Subcutaneous abdominal adipose tissue (tissue), 5 donors: Measurements from ENCODE around the gene KCNG2.

Experiments used
- H3K27ac ChIP-seq: one replicate; pipeline ENCODE4 v1.7.0; 2013; ENCODE audit warnings: low read depth, mild to moderate bottlenecking, inconsistent platforms, low read length, moderate library complexity
- H3K27me3 ChIP-seq, 5 donors: one replicate each; pipeline ENCODE4 v1.7.0; 2013; ENCODE audit warnings: low read length in 5 of 5, inconsistent platforms in 1 of 5; ENCODE audit not compliant: control insufficient read depth in 5 of 5, insufficient read depth in 4 of 5
- H3K36me3 ChIP-seq, 5 donors: one replicate each; pipeline ENCODE4 v1.7.0; 2013; ENCODE audit warnings: low read length in 5 of 5; ENCODE audit not compliant: control insufficient read depth in 5 of 5, insufficient read depth in 5 of 5
- H3K4me1 ChIP-seq, 5 donors: one replicate each; pipeline ENCODE4 v1.7.0; 2013; ENCODE audit warnings: low read length in 5 of 5, mild to moderate bottlenecking in 3 of 5, moderate library complexity in 1 of 5; ENCODE audit not compliant: control insufficient read depth in 5 of 5, insufficient read depth in 5 of 5
- H3K4me3 ChIP-seq, 5 donors: one replicate each; pipeline ENCODE4 v1.7.0; 2013; ENCODE audit warnings: low read length in 5 of 5, low read depth in 1 of 5
- H3K9ac ChIP-seq, 5 donors: one replicate each; pipeline ENCODE4 v1.7.0; 2013; ENCODE audit warnings: low read length in 5 of 5, mild to moderate bottlenecking in 4 of 5, moderate library complexity in 3 of 5
- H3K9me3 ChIP-seq, 5 donors: one replicate each; pipeline ENCODE4 v1.7.0; 2013; ENCODE audit warnings: low read length in 5 of 5; ENCODE audit not compliant: control insufficient read depth in 5 of 5
- donor health status: healthy.
- donor health status: healthy.
- donor health status: healthy.
- donor health status: healthy.
- donor health status: healthy.

Gene KCNG2

DNA sequence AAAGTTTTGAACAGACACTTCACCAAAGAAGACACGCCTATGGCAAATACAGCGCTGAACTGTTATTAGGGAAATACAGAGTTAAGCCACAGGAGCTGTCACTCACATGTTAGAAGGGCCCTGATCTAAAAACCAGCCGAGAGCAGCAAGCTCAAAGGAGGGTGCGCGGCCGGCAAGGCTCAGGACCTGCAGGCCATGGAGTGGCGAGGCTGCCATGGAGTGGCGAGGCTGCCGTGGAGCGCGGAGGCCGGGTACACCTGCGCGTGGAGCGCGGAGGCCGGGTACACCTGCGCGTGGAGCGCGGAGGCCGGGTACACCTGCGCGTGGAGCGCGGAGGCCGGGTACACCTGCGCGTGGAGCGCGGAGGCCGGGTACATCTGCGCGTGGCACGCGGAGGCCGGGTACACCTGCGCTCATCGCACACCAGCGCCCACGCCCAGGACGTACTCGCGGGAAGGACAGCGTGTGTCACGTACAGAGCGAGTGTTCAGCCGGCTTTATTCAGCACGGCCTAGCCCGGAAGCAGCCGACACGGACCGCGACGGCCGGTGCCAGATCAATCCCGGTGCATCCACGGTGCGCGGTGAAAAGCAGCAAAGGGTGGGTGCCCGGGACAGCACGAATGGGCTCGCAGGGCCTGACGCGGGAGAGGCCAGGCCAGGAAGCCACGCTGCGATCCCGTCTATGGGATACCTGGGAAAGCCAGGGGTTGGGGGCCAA, 84.9 kb downstream of the KCNG2 start:
- Histone ChIP-seq H3K27ac (no peak overlapping the region), H3K36me3 (no peaks in the 10 kb centered on the region), H3K9ac (no peak overlapping the region), H3K9me3 (peaks cover 0 to 11% (median 2%) of the 10 kb centered on the region in 5 donors), H3K4me3 (no peak overlapping the region), H3K4me1 (peaks cover 0 to 2% (median 0%) of the 10 kb centered on the region in 5 donors), H3K27me3 (peaks cover 0 to 2% (median 0%) of the 10 kb centered on the region in 5 donors)

DNA sequence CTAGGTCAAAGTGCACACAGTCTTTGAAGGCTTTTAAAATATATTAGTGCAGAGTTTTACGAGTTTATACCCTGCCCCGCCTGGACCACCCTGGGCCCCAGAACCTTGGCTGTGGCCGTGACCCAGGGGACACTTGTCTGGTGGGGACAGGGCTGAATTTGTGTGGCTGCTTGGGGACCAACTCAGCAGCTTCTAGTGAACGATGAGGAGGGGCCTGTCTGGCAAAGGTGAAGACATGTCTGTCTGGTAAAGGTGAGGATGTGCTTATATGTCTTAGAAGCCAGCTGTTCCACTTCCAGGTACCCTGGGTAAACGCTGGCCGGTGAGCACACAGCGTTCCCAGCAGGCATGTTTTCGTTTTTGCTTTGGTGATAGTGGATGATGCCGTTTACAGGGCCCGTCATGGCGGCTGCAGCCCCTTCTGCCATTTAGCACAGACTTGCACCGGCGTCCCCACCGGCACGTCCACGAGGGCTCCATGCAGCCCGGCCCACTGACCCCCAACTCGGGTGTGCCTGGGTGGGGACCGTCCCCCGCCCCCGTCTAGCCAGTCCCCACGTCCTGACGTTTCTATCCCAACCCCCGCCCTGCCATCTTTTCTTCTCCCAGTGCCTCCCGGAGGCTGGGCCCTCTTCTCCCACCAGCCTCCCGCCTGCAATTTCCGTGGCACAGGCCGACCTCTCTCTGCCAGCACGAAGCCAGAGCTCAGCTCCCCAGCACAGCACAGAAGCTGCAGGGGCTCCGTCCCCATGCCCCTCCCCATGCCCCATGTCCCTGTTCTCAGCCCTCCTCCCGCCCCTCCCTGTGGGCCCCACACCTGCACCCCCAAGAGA, 85.9 kb downstream of the KCNG2 start:
- Histone ChIP-seq H3K27me3 (no peaks in the 10 kb centered on the region), H3K4me1 (peaks cover 0 to 2% (median 0%) of the 10 kb centered on the region in 5 donors), H3K9me3 (peaks cover 0 to 17% (median 7%) of the 10 kb centered on the region in 5 donors), H3K9ac (no peak overlapping the region), H3K27ac (no peak overlapping the region), H3K4me3 (no peak overlapping the region), H3K36me3 (no peaks in the 10 kb centered on the region)

DNA sequence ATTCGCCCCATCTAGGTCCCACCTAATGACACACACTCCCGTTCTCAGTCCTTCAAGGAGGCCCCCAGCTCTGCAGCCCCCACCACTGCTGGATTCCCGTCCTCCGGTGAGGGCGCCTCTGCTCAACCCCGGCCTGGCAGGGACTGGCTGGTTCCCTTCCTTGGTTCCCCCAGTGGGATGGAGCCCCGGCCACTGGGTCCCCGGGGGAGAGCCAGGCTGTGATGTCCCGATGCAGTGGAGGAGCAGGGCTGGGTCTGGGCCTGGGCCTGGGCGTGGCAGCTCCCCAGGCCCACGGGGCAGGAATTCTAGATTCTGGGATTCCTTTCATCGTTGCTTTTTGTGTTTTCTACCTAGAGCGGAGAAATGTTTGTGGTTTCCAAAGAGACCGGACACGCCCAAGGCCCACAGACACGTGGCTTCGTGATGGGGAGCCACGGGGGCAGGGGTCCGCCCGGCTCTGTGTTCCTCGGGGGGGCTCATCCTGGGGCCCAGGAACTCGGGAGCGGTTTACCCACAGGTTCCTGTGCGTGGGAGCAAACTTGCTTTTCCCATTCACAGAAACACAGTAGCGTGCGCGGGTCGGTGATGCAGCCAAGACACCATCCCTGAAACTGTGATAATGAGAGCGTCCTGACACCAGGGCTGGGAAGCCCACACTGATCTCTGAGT, 86.7 kb downstream of the KCNG2 start:
- no peak overlapping the region for H3K9ac ChIP-seq
- H3K4me1 ChIP-seq = peaks cover 0 to 2% (median 0%) of the 10 kb centered on the region in 5 donors
- no peaks in the 10 kb centered on the region for H3K36me3 ChIP-seq
- no peak overlapping the region for H3K27ac ChIP-seq
- peaks cover 0 to 18% (median 10%) of the 10 kb centered on the region in 5 donors for H3K9me3 ChIP-seq
- H3K27me3 ChIP-seq = no peaks in the 10 kb centered on the region
- H3K4me3 ChIP-seq = no peak overlapping the region

DNA sequence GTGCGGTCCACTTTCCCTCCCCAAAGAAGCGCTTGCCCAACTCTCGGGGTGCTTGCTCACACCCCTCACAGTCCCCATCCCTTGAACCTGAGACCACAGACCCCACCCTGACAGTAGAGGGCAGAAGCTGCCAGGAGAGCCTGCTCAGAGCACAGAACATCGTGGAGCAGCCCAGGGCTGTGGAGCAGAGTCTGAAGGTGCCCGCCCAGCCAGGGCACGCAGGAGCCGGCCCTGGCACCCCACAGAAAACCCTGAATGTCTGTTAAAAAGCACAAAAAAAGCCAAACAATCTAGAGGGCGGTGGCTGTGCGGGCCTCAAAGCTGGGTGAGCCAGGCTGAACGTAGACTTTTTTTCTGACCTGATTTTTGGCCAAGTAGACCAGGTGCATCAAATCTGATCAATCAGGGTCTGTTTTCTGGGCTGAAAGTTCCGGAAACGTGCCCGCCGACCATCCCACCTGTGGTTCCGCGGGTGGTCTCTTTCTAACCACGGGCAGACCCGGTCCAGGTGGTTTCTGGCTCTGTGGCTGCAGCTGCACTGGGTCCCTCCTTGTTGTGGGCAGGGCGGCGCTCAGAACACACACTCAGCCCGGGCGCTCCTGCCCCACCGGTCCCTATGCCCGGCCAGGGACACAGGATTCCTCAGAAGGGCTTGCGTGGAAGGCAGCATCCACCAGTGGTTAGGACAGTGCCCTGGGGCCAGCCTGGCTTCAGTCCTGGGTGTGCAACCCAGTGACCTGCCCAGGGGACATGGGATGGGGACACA, 87.4 kb downstream of the KCNG2 start:
- peaks cover 0 to 2% (median 0%) of the 10 kb centered on the region in 5 donors for H3K4me1 ChIP-seq
- no peak overlapping the region for H3K4me3 ChIP-seq
- H3K9ac ChIP-seq = no peak overlapping the region
- no peaks in the 10 kb centered on the region for H3K27me3 ChIP-seq
- no peaks in the 10 kb centered on the region for H3K36me3 ChIP-seq
- H3K27ac ChIP-seq = no peak overlapping the region
- peaks cover 0 to 23% (median 16%) of the 10 kb centered on the region in 5 donors for H3K9me3 ChIP-seq

DNA sequence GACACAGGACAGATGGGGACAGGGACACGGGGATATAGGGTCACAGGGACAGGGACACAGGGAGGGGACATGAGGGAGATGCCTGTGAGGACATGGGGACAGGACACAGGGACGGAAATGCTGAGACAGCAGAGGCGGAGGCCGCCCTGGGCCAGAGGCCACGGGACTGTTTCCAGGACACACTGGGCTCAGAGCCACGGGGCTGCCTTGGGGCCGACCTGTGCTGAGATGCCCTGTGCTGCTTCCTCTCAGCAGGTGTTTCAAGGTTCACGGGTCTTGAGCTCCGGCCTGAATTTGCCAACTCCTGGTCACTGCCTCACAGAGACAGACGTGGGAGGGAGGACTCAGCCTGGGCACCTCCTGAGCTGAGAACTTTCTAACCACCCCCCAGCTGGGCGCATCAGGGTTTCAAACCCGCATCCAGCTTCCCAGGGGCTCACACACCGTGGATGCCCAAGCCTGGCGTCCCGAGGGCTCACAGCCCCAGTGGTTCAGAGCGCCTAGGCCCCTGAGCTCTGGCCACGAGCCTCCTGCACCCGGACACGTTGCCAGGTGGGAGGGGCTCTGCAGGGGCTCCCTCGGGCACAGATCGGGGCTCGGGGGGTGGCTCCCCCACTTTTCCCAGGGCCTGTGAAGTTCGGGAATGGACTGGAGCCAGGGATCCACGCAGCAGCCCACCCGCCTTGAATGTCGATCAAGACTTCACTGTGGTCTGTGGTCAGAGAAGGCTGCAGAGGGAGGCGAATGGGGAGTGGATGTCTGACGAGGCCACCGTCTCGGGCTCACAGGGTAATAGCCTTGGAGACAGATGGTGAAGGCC, 89.7 kb downstream of the KCNG2 start:
- H3K9me3 ChIP-seq = peaks cover 0 to 44% (median 33%) of the 10 kb centered on the region in 5 donors
- no peak overlapping the region for H3K27ac ChIP-seq
- no peaks in the 10 kb centered on the region for H3K36me3 ChIP-seq
- H3K27me3 ChIP-seq = no peaks in the 10 kb centered on the region
- peaks cover 0 to 2% (median 0%) of the 10 kb centered on the region in 5 donors for H3K4me1 ChIP-seq
- no peak overlapping the region for H3K9ac ChIP-seq
- no peak overlapping the region for H3K4me3 ChIP-seq

DNA sequence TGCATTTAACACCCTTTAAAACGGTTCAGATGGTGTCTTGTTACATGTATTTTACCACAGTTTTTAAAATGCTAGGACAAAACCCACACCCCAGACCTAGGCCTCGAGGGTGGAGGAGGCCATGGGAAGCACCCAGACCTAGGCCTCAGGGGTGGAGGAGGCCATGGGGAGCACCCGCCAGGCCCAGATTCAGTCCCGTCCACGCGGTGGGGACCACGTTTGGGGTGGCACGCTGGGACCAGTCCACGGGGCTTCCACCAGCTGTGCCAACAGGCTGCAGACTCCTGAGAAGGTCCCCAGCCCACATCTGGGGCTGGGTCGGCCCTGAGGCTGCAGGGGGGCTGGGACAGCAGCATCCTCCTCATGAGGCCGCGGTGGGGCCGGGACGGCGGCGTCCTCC, 90.3 kb downstream of the KCNG2 start:
- Histone ChIP-seq H3K4me1 (peaks cover 0 to 2% (median 0%) of the 10 kb centered on the region in 5 donors), H3K27me3 (no peaks in the 10 kb centered on the region), H3K36me3 (no peaks in the 10 kb centered on the region), H3K9me3 (peaks cover 0 to 50% (median 35%) of the 10 kb centered on the region in 5 donors), H3K9ac (no peak overlapping the region), H3K4me3 (no peak overlapping the region), H3K27ac (no peak overlapping the region)

DNA sequence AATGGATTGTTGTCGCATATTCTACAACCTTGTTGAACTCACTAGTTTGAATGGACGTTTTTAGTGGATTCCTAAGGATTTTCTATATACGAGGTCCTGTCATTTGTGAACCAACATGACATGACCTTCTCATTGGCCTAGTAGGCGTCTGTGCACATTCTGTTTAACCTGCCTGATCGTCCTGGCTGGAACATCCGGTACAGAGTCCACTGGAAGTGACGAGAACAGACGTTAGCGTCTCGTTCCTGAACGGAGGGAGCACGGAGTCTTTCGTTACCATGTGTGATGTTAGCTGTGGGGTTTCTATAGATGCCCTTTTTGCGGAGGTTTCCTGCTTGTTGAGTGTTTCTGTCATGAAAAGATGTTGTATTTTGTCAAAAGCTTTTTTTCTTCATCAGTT, 91.8 kb downstream of the KCNG2 start:
- no peak overlapping the region for H3K4me3 ChIP-seq
- H3K36me3 ChIP-seq = no peaks in the 10 kb centered on the region
- H3K9me3 ChIP-seq = peaks cover 4 to 59% (median 37%) of the 10 kb centered on the region in 5 donors
- peaks cover 0 to 2% (median 0%) of the 10 kb centered on the region in 5 donors for H3K4me1 ChIP-seq
- no peak overlapping the region for H3K9ac ChIP-seq
- no peaks in the 10 kb centered on the region for H3K27me3 ChIP-seq
- no peak overlapping the region for H3K27ac ChIP-seq

DNA sequence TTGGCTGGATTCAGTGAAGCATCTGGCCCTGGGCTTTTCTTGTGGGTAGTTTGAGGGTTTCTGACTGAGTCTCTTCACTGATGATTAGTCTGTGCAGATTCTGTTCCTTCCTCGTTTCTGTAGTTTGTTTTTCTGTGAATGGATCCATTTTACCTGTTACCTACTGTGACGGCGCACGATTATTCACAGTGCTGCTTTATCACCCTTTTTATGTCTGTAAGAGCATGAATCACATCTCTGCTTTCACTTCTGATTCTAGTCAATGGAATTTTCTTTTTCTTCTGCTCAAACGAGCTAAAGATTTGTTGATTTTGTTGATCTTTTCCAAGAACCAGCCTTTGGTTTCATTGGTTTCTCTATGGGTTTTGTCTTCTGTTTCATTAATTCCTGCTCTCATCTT, 92.9 kb downstream of the KCNG2 start:
- H3K27ac ChIP-seq = no peak overlapping the region
- H3K4me3 ChIP-seq = no peak overlapping the region
- no peak overlapping the region for H3K9ac ChIP-seq
- no peaks in the 10 kb centered on the region for H3K36me3 ChIP-seq
- no peaks in the 10 kb centered on the region for H3K27me3 ChIP-seq
- H3K9me3 ChIP-seq = peaks cover 4 to 61% (median 37%) of the 10 kb centered on the region in 5 donors
- no peaks in the 10 kb centered on the region for H3K4me1 ChIP-seq

DNA sequence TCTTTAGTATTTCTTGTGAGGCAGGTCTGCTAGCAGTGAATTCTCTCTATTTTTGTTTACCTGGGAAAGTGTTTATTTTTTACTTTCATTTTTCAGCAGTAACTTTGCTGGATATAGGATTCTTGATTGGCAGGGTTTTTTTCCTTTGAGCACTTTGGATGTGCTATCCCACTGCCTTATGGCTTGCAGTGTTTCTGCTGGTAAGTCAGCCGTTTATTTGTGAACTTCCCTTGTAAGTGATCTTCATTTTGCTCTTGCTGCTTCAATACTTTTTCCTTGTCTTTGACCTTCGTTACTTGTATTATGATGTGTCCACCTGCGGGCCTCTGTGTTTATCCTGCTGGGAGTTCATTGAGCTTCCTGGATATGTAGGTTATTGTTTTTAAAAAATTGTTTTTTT, 99.0 kb downstream of the KCNG2 start:
- H3K9ac ChIP-seq = no peak overlapping the region

More for the DNA sequence above, 99.0 kb downstream of the KCNG2 start:
- no peak overlapping the region for H3K4me3 ChIP-seq
- H3K27me3 ChIP-seq = no peaks in the 10 kb centered on the region
- H3K9me3 ChIP-seq = peaks cover 4 to 48% (median 34%) of the 10 kb centered on the region in 5 donors
- H3K4me1 ChIP-seq = peaks cover 0 to 4% (median 0%) of the 10 kb centered on the region in 5 donors
- no peak overlapping the region for H3K27ac ChIP-seq
- H3K36me3 ChIP-seq = peaks cover 0 to under 1% (median 0%) of the 10 kb centered on the region in 5 donors
